H1 (cell line): ENCODE results near the gene CHRNA4. TPM values are rescaled to one million over a fixed set of nuclear protein-coding genes. Genes with fewer than 3 reads are reported as not detected.

ENCODE experiments used
- ASH2L ChIP-seq: fragments of 200-600, 300-600 bp; sonication (generic); IDR thresholded peaks from one replicate; pipeline ENCODE4 v1.7.1; 2017; ENCODE audit warnings: low read length
- TBP ChIP-seq: IDR thresholded peaks from 2 replicates; pipeline ENCODE4 v1.6.1; 2011; ENCODE audit warnings: low read depth, low read length, improper control_type of control experiment
- polyA plus RNA-seq, 7 experiments: library from polyadenylated mRNA; depleted of rRNA in 3 of 7; stranded (reverse) in 5 of 7; unstranded in 2 of 7; fragments of >200 nt in 5 of 7; fragments of 200-250 nt in 2 of 7; gene quantifications; 1 replicate in 5 of 7; 2 replicates in 1 of 7; 4 replicates in 1 of 7; pipeline versions ENCODE4 v1.2.1 to v1.2.3, GENCODE V29; 2011 to 2013; ENCODE audit warnings: missing spikeins in 2 of 7, mixed read lengths in 2 of 7
- total RNA-seq: library from RNA; stranded (reverse); fragmentation: NEBNext Ultra II Directional; extraction: Animal tissue kit (Norgen Biotek cat#: 25700); gene quantifications from 2 replicates; pipeline ENCODE4 v1.2.1, GENCODE V29; 2021

CHRNA4 gene
- total and polyA plus RNA-seq, 2 of the 8 experiments (the other 6 are each of a cell fraction or from before 2014, with no cell fraction given): 4.3 to 5.7 TPM

- no peak for TF ChIP-seq ASH2L
- TF ChIP-seq TBP: no peak
These were observed 38.2 kb downstream of the CHRNA4 start (continued) for GRCh38 chr20:63322933-63323273.
